K562 (cell line): Measurements from ENCODE around the gene IL4I1.

Experiments
- BDP1 ChIP-seq: IDR thresholded peaks from 3 replicates; pipeline ENCODE4 v1.6.1; 2011; ENCODE audit not compliant: insufficient read length, insufficient read depth
- MAZ ChIP-seq, 2 experiments: fragments of 450-650 bp in 1 of 2; sonication (generic) in 1 of 2; formaldehyde crosslinking; IDR thresholded peaks in 1 of 2; conservative IDR thresholded peaks in 1 of 2; 2 replicates each; pipeline versions ENCODE4 v1.4.0 to v1.5.0; 2020; ENCODE audit warnings: mild to moderate bottlenecking in 1 of 2, missing genetic modification reagents in 1 of 2
- MTA3 ChIP-seq: fragments of 450-650 bp; formaldehyde crosslinking; IDR thresholded peaks from 2 replicates; pipeline ENCODE4 v1.6.1; 2017; ENCODE audit warnings: mild to moderate bottlenecking, borderline replicate concordance
- NR2F6 ChIP-seq: fragments of 450-650 bp; formaldehyde crosslinking; IDR thresholded peaks from 2 replicates; pipeline ENCODE4 v1.4.0; 2020; ENCODE audit warnings: mild to moderate bottlenecking
- PPARD ChIP-seq: fragments of 250-450 bp; sonication (Bioruptor Pico); IDR thresholded peaks from 2 replicates; pipeline ENCODE4 v1.8.0; 2022; ENCODE audit warnings: inconsistent platforms, mild to moderate bottlenecking, moderate library complexity
- SPI1 ChIP-seq: IDR thresholded peaks from 2 replicates; pipeline ENCODE4 v1.6.1; 2011; ENCODE audit warnings: low read depth, low read length, control low read depth, borderline replicate concordance
- STAG1 ChIP-seq: sonication (generic); formaldehyde crosslinking; IDR thresholded peaks from 2 replicates; pipeline ENCODE4 v1.5.0; 2020; ENCODE audit warnings: missing genetic modification reagents, borderline replicate concordance
- TAF1 ChIP-seq: IDR thresholded peaks from 2 replicates; pipeline ENCODE4 v1.6.1; 2011; ENCODE audit warnings: mild to moderate bottlenecking, low read length, moderate library complexity; ENCODE audit not compliant: insufficient read depth, control insufficient read depth, severe bottlenecking; ENCODE audit errors: extremely low read depth
- YBX1 ChIP-seq: fragments of 450-650 bp; IDR thresholded peaks from 2 replicates; pipeline ENCODE4 v1.7.1; 2016; ENCODE audit warnings: mild to moderate bottlenecking
- ZFP30 ChIP-seq: fragments of 250-450 bp; sonication (Bioruptor Pico); IDR thresholded peaks from 2 replicates; pipeline ENCODE4 v1.8.0; 2022; ENCODE audit warnings: moderate library complexity, mild to moderate bottlenecking, inconsistent platforms, borderline replicate concordance
- ZNF253 ChIP-seq: fragments of 250-450 bp; sonication (Bioruptor Pico); conservative IDR thresholded peaks from 2 replicates; pipeline ENCODE4 v1.6.1; 2021; ENCODE audit warnings: mild to moderate bottlenecking
- TF ChIP-seq, protein P1 (sequence below), 3 experiments: IDR thresholded peaks in 2 of 3; conservative IDR thresholded peaks in 1 of 3; 2 replicates each; pipeline ENCODE4 v1.5.1; 2011 to 2012; ENCODE audit warnings: low read length in 3 of 3, mild to moderate bottlenecking in 3 of 3, control low read depth in 2 of 3, improper control_type of control experiment in 1 of 3, inconsistent platforms in 1 of 3, low read depth in 1 of 3, mixed read lengths in 1 of 3, moderate library complexity in 1 of 3; ENCODE audit not compliant: insufficient read depth in 2 of 3
- TF ChIP-seq, protein P2 (sequence below): fragments of 450-650 bp; IDR thresholded peaks from 2 replicates; pipeline ENCODE4 v1.6.1; 2018; ENCODE audit not compliant: partially characterized antibody
- TF ChIP-seq, protein P3 (sequence below): fragments of 250-450 bp; sonication (Bioruptor Pico); IDR thresholded peaks from 2 replicates; pipeline ENCODE4 v1.5.0; 2021; ENCODE audit warnings: mild to moderate bottlenecking, borderline replicate concordance

DNA sequence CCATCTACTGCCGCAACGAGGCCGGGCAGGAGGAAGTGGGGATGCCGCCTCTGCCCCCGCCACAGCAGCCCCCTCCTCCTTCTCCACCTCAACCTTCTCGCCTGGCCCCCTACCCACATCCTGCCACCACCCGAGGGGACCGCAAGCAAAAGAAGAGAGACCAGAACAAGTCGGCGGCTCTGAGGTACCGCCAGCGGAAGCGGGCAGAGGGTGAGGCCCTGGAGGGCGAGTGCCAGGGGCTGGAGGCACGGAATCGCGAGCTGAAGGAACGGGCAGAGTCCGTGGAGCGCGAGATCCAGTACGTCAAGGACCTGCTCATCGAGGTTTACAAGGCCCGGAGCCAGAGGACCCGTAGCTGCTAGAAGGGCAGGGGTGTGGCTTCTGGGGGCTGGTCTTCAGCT is 36.0 kb upstream of the IL4I1 start:
- TF ChIP-seq SPI1 (no peak), ZNF253 (CRISPR knock-in tag) (no peak), PPARD (CRISPR knock-in tag) (no peak), MTA3 (no peak), NR2F6 (CRISPR knock-in tag) (no peak), YBX1 (no peak), TAF1 (no peak), BDP1 (no peak), ZFP30 (no peak), STAG1 (CRISPR knock-in tag) (no peak), MAZ (CRISPR knock-in tag; conservative IDR thresholded peaks at IDR 0.05 in 1 of 2, IDR thresholded peaks at IDR 0.05 in 1 of 2) (0 out of 4 replicates have a peak, but pooled peaks of 1 of the 2 experiments have one; percentile 4)
- TF ChIP-seq, protein P1, sequence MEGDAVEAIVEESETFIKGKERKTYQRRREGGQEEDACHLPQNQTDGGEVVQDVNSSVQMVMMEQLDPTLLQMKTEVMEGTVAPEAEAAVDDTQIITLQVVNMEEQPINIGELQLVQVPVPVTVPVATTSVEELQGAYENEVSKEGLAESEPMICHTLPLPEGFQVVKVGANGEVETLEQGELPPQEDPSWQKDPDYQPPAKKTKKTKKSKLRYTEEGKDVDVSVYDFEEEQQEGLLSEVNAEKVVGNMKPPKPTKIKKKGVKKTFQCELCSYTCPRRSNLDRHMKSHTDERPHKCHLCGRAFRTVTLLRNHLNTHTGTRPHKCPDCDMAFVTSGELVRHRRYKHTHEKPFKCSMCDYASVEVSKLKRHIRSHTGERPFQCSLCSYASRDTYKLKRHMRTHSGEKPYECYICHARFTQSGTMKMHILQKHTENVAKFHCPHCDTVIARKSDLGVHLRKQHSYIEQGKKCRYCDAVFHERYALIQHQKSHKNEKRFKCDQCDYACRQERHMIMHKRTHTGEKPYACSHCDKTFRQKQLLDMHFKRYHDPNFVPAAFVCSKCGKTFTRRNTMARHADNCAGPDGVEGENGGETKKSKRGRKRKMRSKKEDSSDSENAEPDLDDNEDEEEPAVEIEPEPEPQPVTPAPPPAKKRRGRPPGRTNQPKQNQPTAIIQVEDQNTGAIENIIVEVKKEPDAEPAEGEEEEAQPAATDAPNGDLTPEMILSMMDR (IDR thresholded peaks at IDR 0.05 in 2 of 3, conservative IDR thresholded peaks at IDR 0.05 in 1 of 3; ENCODE audit: insufficient read depth in 2 of 3, low read depth in 1 of 3, low read length in 3 of 3), result no peak
- TF ChIP-seq, protein P2, sequence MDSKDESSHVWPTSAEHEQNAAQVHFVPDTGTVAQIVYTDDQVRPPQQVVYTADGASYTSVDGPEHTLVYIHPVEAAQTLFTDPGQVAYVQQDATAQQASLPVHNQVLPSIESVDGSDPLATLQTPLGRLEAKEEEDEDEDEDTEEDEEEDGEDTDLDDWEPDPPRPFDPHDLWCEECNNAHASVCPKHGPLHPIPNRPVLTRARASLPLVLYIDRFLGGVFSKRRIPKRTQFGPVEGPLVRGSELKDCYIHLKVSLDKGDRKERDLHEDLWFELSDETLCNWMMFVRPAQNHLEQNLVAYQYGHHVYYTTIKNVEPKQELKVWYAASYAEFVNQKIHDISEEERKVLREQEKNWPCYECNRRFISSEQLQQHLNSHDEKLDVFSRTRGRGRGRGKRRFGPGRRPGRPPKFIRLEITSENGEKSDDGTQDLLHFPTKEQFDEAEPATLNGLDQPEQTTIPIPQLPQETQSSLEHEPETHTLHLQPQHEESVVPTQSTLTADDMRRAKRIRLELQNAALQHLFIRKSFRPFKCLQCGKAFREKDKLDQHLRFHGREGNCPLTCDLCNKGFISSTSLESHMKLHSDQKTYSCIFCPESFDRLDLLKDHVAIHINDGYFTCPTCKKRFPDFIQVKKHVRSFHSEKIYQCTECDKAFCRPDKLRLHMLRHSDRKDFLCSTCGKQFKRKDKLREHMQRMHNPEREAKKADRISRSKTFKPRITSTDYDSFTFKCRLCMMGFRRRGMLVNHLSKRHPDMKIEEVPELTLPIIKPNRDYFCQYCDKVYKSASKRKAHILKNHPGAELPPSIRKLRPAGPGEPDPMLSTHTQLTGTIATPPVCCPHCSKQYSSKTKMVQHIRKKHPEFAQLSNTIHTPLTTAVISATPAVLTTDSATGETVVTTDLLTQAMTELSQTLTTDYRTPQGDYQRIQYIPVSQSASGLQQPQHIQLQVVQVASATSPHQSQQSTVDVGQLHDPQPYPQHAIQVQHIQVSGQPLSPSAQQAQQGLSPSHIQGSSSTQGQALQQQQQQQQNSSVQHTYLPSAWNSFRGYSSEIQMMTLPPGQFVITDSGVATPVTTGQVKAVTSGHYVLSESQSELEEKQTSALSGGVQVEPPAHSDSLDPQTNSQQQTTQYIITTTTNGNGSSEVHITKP, result no peak
- TF ChIP-seq, protein P3, sequence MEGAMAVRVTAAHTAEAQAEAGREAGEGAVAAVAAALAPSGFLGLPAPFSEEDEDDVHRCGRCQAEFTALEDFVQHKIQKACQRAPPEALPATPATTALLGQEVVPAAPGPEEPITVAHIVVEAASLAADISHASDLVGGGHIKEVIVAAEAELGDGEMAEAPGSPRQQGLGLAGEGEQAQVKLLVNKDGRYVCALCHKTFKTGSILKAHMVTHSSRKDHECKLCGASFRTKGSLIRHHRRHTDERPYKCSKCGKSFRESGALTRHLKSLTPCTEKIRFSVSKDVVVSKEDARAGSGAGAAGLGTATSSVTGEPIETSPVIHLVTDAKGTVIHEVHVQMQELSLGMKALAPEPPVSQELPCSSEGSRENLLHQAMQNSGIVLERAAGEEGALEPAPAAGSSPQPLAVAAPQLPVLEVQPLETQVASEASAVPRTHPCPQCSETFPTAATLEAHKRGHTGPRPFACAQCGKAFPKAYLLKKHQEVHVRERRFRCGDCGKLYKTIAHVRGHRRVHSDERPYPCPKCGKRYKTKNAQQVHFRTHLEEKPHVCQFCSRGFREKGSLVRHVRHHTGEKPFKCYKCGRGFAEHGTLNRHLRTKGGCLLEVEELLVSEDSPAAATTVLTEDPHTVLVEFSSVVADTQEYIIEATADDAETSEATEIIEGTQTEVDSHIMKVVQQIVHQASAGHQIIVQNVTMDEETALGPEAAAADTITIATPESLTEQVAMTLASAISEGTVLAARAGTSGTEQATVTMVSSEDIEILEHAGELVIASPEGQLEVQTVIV, result no peak
